ENCODE measurements around the gene INSL3. TPM values are rescaled to one million over a fixed set of nuclear protein-coding genes. Genes with fewer than 3 reads are reported as not detected.

INSL3 gene
- polyA plus RNA-seq (2012; ENCODE audit: insufficient read depth, insufficient read length, low read depth) = not detected

- Histone ChIP-seq H3K27me3 (no peaks in the 10 kb centered on the region), H3K36me3 (no peaks in the 10 kb centered on the region), H3K4me3 (ENCODE audit: low read depth, low read length) (no peak within 1 kb of the TSS), H3K4me1 (no peaks in the 10 kb centered on the region), H3K9me3 (no peaks in the 10 kb centered on the region; the same call in 1 of the 2 replicates)
- TF ChIP-seq, protein P1, sequence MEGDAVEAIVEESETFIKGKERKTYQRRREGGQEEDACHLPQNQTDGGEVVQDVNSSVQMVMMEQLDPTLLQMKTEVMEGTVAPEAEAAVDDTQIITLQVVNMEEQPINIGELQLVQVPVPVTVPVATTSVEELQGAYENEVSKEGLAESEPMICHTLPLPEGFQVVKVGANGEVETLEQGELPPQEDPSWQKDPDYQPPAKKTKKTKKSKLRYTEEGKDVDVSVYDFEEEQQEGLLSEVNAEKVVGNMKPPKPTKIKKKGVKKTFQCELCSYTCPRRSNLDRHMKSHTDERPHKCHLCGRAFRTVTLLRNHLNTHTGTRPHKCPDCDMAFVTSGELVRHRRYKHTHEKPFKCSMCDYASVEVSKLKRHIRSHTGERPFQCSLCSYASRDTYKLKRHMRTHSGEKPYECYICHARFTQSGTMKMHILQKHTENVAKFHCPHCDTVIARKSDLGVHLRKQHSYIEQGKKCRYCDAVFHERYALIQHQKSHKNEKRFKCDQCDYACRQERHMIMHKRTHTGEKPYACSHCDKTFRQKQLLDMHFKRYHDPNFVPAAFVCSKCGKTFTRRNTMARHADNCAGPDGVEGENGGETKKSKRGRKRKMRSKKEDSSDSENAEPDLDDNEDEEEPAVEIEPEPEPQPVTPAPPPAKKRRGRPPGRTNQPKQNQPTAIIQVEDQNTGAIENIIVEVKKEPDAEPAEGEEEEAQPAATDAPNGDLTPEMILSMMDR (IDR thresholded peaks at IDR 0.05; ENCODE audit: low read depth, low read length) = no peak
- no peak for DNase-seq
These were observed at the start of gene INSL3 for GRCh38 chr19:17821190-17821589. Gene INSL3, minus strand, starts transcription at chr19:17821519. Its CDS starts 13 bp downstream, at chr19:17821506.

DNA sequence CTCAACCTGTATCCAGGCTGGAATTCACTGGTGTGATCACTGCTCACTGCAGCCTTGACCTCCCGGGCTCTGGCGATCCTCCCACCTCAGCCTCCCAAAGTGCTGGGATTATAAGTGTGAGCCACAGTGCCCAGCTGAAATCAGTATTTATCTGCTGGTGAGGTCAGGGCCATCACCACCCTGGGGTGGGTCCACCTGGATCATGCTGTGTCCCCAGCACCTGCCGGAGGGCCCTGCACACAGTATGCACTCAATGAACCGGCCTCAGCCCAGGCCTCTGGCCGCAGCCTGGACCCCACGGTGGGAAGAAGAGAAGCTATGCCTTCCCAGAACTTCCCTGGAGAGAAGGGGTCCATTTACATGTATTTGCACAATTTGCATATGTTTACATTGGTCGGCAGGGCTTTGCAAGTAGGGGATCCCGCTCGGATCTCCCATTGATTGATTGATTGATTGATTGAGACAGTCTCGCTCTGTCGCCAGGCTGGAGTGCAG, 47.8 kb upstream of the INSL3 start:
- H3K36me3 ChIP-seq = peaks cover 9% of the 10 kb centered on the region
- no peak overlapping the region for H3K4me3 ChIP-seq (ENCODE audit: low read depth, low read length)
- no peak for DNase-seq
- no peaks in the 10 kb centered on the region for H3K9me3 ChIP-seq
- peaks cover 61% of the 10 kb centered on the region for H3K27me3 ChIP-seq
- TF ChIP-seq, protein P1 (IDR thresholded peaks at IDR 0.05; ENCODE audit: low read depth, low read length) = no peak
- H3K4me1 ChIP-seq = no peaks in the 10 kb centered on the region

DNA sequence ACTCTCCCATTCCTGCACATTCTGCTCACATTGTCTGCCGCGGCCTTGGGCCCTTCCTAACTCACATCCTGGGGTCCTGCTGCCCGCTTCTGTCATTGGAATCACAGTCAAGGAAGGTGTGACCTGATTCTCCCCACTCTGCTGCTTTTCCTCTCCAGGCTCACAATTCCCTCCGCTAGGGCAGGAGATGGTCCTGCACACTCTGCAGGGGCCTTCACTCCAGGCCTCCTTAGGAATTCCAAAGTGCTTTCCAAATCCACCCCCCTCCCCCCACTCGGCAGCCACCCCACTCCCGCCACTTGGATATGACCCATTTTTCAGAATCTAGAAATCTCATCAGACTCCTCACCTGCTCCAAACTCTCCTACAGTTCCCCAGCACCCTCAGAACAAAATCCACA, 47.4 kb upstream of the INSL3 start:
- Histone ChIP-seq H3K4me3 (ENCODE audit: low read depth, low read length) (no peak overlapping the region), H3K9me3 (no peaks in the 10 kb centered on the region), H3K27me3 (peaks cover 59% of the 10 kb centered on the region), H3K36me3 (peaks cover 13% of the 10 kb centered on the region), H3K4me1 (no peaks in the 10 kb centered on the region)
- no peak for DNase-seq
- TF ChIP-seq, protein P1 (IDR thresholded peaks at IDR 0.05; ENCODE audit: low read depth, low read length) = no peak

DNA sequence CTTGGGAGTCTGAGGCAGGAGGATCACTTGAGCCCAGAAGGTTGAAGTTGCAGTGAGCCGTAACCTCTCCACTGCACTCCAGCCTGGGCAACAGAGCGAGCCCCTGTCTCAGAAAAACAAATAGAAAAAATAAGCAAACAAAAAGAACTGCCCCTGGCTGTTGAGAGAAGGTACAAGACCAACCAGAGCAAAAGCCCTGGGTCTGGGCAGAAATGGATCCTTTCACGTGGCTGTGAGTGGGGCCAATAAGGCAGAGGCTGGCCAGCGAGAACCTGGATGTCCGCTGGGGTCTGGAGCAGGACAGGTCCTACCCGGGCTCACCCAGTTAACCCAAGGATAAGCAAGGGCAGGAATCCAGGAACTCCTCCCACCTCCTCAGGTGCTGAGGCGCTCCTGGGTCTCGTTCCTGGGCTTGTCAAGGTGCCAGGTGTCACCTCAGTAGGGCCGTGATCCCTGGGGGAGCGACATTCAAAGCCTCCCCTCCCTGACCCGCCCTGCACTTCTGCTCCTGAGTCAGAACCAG, 45.7 kb upstream of the INSL3 start:
- Histone ChIP-seq H3K9me3 (no peaks in the 10 kb centered on the region), H3K36me3 (peaks cover 30% of the 10 kb centered on the region), H3K4me1 (no peaks in the 10 kb centered on the region), H3K4me3 (ENCODE audit: low read depth, low read length) (no peak overlapping the region), H3K27me3 (peaks cover 42% of the 10 kb centered on the region)
- TF ChIP-seq, protein P1 (IDR thresholded peaks at IDR 0.05; ENCODE audit: low read depth, low read length) = no peak
- DNase-seq = no peak

GRCh38 chr19:17866312-17866963, 45.1 kb upstream of the INSL3 start:
- Histone ChIP-seq H3K36me3 (peaks cover 36% of the 10 kb centered on the region), H3K4me3 (ENCODE audit: low read depth, low read length) (no peak overlapping the region), H3K4me1 (no peaks in the 10 kb centered on the region), H3K9me3 (no peaks in the 10 kb centered on the region), H3K27me3 (peaks cover 36% of the 10 kb centered on the region)
- TF ChIP-seq, protein P1 (IDR thresholded peaks at IDR 0.05; ENCODE audit: low read depth, low read length) = no peak
- no peak for DNase-seq
